Suprapubic skin (tissue), 3 donors: ENCODE data around the gene PSME3.

Experiments used
- POLR2AphosphoS5 ChIP-seq, 3 donors: sonication (generic); formaldehyde crosslinking; IDR thresholded peaks; one replicate each; pipeline ENCODE4 v1.6.1; 2017; ENCODE audit warnings: antibody characterized with exemption in 3 of 3
- TF ChIP-seq, protein P1 (sequence below), 2 donors: fragments of 200-600 bp in 1 of 2; fragments of 450-650 bp in 1 of 2; sonication (generic) in 1 of 2; IDR thresholded peaks; one replicate each; pipeline ENCODE4 v1.5.1; 2016 to 2019; ENCODE audit warnings: antibody characterized with exemption in 2 of 2, mild to moderate bottlenecking in 1 of 2, moderate library complexity in 1 of 2

DNA sequence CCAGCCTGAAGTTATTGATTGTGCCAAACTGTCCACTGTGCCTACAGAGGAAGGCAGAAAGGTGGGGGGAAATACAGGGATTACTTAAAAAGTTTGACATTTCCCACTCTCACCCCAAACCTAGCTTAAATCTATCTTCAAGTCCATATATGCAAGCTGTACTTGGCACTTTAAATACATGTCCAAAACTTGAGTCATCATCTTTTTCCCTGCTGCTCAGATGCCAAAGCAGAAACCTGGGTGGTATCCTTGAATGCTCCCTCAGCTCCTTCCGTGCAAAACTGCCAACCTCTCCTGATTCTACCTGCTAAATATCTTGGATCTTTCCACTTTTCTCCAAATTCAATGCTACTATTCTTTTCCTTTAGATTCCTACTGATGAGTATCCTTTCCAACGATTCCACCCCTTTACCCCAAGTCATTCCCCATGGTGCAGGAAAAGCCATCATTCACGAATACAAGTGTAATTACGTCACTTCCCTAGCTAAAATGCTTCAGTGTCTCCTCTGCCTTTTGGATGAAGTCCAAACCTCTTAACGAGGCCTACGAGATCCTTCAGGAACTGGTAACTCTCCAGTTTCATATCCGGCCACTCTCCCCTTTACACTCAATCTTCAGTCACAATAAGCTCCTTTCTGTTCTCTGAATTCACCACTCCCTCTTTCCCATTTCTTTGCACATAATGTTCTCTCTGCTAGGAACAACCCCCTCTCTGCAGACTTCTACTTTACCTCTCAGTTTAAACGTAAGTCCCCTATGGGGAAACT lies 18.4 kb upstream of the PSME3 start:
- no peak for TF ChIP-seq POLR2AphosphoS5 (IDR thresholded peaks at IDR 0.05)
- TF ChIP-seq, protein P1, sequence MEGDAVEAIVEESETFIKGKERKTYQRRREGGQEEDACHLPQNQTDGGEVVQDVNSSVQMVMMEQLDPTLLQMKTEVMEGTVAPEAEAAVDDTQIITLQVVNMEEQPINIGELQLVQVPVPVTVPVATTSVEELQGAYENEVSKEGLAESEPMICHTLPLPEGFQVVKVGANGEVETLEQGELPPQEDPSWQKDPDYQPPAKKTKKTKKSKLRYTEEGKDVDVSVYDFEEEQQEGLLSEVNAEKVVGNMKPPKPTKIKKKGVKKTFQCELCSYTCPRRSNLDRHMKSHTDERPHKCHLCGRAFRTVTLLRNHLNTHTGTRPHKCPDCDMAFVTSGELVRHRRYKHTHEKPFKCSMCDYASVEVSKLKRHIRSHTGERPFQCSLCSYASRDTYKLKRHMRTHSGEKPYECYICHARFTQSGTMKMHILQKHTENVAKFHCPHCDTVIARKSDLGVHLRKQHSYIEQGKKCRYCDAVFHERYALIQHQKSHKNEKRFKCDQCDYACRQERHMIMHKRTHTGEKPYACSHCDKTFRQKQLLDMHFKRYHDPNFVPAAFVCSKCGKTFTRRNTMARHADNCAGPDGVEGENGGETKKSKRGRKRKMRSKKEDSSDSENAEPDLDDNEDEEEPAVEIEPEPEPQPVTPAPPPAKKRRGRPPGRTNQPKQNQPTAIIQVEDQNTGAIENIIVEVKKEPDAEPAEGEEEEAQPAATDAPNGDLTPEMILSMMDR (IDR thresholded peaks at IDR 0.05), result no peak
